Measurements from ENCODE around the gene ADGRB3.

The ADGRB3 gene

GRCh38 chr6:68634726-68635411 lies at the start of gene ADGRB3:
ADGRB3 (plus strand) TSS chr6:68635282; CDS start chr6:68638676, 3,394 bp downstream.
- no peak for DNase-seq (ENCODE audit: low spot score)

DNA sequence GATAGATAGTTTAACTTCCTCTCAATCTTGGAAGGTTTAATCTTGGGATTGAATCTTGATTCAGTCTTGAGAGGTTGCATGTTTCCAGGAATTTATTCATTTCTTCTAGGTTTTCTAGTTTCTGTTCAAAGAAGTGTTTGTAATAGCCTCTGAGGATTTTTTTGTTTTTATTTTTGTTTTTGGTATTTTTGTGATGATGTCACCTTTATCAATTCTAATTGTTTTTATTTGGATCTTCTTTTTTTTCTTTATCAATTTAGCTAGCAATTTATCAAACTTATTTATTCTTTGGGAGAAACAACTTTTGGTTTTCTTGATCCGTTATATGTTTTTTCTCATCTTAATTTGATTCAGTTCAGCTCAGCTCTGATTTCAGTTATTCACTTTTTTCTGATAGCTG lies 41.5 kb upstream of the ADGRB3 start:
- no peak for DNase-seq (ENCODE audit: low spot score)

DNA sequence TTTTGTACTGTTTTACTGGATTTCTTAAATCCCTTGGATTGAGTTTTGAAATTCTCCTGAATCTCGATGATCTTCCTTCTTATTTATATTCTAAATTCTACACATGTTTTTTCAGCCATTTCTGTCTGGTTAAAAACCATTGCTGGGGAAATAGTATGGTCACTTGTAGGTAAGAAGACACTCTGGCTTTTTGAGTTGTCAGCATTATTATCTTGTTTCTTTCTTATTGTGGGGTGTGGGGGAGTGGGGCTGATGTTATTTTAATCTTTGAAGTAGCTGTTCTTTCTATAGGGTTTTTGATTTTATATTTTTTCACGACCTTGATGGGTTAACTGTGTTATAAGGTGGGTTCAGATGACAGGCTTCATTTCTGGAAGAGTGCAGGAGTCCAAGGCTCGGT lies 37.4 kb upstream of the ADGRB3 start:
- DNase-seq (ENCODE audit: low spot score) = no peak

- DNase-seq (ENCODE audit: low spot score) = no peak
These were observed 19.1 kb upstream of the ADGRB3 start for GRCh38 chr6:68615938-68616337.

DNA sequence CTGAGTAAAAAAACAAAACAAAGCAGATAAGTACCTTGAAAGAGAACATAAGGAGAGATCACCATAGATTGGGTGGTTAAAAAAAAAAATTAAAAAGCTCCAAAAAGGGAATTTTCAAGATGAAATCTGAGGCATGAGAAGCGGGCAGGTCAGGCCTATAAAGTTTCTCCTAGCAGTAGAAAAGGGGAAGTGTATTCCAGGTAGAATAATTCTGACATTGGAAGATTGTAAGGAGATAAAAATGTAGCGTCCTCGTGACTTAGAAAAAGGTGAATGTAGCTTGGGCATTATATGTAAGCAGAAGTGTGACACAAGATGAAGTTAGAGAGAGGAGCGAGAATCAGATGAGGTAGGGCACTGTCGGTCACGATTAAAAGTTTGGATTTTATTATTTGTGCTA lies 9.1 kb upstream of the ADGRB3 start:
- DNase-seq (ENCODE audit: low spot score) = no peak

GRCh38 chr6:68628161-68628560 lies 6.9 kb upstream of the ADGRB3 start:
- DNase-seq (ENCODE audit: low spot score) = no peak

- DNase-seq (ENCODE audit: low spot score) = no peak
These were observed 2.3 kb upstream of the ADGRB3 start for GRCh38 chr6:68632734-68633133.

DNA sequence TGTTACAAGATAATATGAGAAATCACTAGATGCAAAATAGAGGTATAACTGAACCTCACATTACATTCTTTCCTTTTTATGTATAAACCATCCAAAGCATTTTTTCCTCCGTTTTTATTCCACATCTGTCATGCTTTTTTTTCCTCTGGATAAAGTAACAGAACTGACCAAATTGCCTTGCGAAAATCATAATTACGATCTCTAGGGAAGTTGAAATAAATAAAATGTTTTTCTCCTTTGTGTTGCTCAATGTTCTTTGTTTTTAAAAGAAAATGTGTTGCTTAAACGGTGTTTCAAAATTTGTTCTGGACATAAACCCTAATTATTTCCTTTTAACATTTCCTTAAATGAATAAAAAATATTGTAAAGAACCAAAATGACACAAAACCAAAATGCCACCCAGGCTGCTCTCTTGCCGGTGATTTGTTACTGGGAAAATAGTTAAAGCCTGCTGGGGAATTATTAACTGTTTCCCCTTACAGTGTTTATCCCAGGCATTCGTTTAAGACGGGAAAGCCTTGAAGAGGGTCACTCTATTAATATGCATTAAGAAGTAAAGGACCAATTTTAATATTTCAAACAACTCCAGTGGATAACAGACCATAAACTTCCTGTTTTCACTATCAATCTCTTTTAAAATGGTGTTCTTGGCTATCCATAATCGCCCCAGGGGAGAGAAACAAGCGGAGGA lies 1.7 kb upstream of the ADGRB3 start:
- DNase-seq (ENCODE audit: low spot score) = no peak

DNA sequence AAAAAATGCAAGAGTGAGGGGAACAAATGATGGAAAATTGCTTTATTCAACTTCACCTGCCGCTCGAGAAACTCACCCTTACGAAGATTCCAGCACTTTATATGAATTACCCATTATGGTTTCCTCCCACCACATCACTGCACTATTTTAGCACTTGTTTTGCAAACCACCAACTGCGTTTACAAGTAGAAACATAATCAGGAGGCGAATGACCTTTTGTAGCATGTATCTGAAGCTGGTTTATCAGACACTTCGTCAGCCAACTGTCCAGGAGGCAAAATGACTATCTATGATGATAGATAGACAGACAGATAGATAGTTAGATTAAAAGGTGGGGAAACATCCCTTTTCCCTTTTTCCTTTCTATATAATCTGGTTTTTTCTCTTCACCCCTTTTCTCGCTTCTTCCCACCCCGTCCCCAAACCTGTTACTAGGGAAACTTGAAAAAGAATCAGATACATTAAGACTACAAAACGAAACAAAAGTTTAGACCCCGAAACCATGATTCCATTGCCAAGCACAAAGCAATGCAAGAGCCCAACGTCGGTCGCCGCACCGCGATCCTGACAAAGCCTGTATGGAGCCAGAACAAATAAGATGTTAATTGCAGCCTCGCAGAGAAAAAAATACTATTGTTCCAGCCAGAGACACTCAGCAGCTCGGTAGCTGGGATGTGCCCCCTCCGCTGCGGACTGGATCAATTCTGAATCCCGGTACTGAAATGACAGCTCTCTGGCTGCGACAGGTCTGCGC lies 933 bp upstream of the ADGRB3 start:
- DNase-seq (ENCODE audit: low spot score) = no peak

DNA sequence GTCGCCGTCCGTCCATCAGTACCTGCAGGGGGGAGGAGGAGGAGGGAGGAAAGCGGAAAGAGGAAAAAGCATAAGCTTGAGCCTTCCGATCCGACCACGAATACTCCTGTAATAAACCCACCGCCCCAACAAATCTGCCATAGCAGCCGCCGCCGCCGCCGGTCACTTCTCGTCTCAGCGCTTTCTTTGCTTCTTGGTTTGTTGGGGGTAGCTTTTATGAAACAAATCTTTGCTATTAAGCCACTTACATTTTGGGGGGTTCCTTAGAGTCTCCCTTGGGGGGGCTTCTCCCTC lies 277 bp downstream of the ADGRB3 start:
- DNase-seq (ENCODE audit: low spot score) = no peak

DNA sequence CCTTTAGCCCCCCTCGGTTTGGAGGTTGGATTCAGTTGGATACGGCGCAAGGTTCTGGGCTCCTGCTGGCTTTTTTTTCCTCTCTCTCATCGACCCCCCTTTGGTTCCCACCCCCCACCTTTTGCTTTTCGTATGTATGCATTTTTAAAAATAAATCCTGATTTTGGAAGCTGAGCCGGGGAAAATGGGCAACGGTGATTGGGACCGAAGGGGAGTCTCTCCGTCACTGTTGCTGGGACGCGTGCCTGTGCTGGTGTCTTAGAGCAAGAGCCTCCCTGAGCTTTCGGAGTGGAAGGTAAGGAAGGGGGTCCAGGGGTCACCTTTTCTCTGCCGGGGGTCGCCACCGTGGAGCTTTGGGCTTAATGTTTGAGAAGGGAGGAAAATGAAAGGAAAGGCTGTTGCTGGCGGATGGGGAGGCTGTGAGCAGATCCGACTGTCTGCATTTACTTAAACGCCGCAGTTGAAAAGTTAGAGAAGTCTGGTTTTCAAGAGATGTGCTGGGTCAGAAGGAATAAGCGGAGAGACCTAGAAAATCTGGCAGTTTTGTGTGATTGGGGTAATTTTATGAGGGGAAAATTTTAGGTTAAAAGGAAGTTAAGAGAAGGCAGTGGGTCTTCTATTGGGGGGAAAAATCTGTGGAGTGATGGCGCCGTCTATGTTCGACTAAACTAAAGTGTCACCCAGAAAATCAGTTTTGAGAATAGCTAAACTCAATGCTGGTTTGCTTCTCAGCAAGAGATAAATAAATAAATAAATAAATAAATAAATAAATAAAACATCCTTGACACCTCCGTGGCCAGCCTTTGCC lies 828 bp downstream of the ADGRB3 start:
- DNase-seq (ENCODE audit: low spot score) = no peak

DNA sequence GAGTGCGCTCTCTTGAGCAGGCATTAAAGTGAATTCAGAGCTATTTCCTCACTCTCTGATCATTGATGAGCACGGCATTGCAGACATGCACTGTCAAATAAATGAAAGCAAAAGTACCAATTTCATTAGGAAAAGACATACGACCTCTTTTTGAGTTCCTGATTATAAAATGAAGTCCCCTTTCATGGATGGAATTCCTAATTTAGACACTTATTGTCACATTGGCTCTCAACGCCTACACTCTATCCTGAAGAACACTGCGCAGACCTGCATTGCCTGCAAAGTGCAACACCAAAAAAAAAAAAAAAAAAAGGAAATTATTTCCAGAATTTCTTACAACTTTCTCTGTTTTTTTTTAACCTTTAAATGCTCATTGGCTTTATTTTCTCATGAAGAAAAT lies 1.6 kb downstream of the ADGRB3 start:
- no peak for DNase-seq (ENCODE audit: low spot score)

GRCh38 chr6:68637071-68637470 lies 2.0 kb downstream of the ADGRB3 start:
- DNase-seq (ENCODE audit: low spot score) = no peak

DNA sequence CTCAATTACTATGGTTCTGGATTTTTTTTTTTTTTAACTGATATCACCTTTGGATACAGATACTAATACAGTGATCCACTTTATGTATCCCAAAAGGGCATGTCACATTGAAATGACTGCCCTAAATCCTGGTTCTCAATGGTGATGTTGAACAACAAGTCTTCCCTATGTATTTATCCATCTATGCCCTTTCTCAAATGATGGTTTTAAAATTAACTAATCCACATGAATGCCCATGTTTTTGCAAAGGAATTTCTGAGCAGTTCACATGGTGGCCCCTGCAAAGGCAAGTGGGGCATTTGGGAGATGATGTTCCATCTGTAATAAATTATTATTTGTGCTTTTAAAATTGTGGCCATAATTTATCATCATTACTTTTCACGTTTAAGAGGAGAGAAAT lies 2.7 kb downstream of the ADGRB3 start:
- DNase-seq (ENCODE audit: low spot score) = no peak

DNA sequence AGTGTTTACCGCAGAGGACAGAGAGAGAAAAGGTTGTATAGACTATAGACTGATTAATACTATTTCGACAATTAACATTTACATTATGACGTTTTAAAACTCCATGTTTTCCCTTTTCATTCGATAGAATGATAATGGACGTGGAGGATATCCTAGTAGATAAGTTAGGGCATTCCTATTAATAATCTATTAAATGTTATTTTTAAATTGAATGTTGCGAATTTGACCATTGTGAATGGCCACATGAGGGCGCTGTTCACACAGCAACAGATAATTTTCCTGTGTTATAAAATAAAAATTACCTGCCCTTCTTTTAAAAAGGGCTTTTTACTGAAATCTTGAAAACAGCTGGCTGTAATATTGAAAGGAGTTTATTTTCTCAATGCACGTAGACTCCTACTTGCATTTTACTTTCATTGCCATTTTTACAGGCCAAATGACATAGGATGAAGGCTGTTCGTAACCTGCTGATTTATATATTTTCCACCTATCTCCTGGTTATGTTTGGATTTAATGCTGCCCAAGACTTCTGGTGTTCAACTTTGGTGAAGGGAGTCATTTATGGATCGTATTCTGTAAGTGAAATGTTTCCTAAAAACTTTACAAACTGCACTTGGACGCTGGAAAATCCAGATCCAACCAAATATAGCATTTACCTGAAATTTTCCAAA lies 3.3 kb downstream of the ADGRB3 start:
- peak; percentile 9 for DNase-seq (ENCODE audit: low spot score)

GRCh38 chr6:68639211-68639610 lies 4.1 kb downstream of the ADGRB3 start:
- DNase-seq (ENCODE audit: low spot score) = no peak

DNA sequence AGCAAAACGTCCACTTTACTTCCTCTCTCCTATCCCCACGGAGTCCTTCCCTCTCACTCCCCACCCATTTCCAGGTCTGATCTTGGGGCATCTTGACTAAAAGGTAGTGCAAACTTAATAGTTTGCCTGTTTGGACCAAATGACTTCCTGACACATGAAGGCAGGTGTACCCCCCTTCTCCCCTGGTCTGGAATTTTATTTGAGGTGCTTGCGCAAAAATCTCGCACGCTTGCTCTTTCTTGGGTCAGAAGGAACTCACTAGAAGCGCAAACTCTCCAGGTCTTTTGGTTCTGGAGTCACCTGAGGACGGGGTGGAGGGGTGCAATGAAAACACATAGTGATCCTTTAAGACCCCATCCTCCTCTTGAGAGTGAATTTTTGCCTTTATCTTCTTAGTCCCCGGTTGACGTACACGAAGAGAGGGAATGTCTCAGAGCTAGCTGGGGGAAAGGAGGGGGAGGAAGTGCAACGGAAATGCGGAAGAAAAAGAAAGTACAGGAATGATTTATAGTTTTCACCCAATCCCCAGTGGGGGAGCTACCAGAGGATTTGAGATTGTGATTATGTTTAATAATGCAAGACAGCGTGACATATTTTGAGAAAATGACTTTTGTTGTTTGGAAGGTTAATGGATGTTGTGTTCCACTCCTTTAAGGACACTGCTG lies 4.9 kb downstream of the ADGRB3 start:
- no peak for DNase-seq (ENCODE audit: low spot score)

DNA sequence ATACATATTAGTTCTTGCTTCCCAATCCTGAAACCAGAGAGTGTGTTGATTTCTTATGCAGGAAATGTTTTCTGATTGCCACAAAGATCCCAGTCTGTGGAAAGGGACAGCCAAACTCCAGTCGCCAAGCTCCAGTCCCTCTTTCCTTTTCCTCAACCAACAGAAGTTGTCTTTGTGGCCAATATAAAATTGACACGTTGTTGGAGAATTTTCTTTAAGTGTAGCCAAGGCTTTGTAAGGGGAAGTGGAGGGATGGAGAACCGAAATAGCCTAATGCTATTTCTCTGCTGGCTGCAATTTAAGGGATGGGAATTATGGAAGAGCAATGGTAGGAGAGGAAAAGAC lies 5.4 kb downstream of the ADGRB3 start:
- no peak for DNase-seq (ENCODE audit: low spot score)

GRCh38 chr6:68641172-68641571 lies 6.1 kb downstream of the ADGRB3 start:
- no peak for DNase-seq (ENCODE audit: low spot score)

DNA sequence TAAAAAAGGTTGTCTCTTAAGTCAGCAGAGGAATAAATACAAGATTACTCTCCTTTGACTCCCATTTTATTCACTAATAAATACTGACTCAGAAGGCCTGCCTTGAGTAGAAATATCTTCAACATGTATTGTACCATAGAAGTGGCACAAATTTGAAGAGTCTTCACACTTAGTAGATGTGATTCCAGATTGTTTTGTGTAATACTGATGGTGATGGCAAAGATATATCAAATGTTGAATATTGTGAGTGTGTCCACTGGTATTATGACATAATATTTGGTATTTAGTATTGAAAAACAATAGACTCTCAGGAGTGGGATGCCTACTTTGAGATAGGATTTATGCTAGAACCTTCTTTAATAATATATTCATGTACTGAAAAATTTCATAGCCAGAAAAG lies 7.0 kb downstream of the ADGRB3 start:
- no peak for DNase-seq (ENCODE audit: low spot score)

GRCh38 chr6:68642977-68643376 lies 7.9 kb downstream of the ADGRB3 start:
- no peak for DNase-seq (ENCODE audit: low spot score)

- no peak for DNase-seq (ENCODE audit: low spot score)
These were observed 14.6 kb downstream of the ADGRB3 start for GRCh38 chr6:68649669-68650068.

All from hematopoietic multipotent progenitor cell treated with erythropoietin and hydrocortisone succinate and interleukin-3 and kit ligand, for 15 days (in vitro differentiated cells).